K562 (cell line): ENCODE results near the gene OR6Y1. TPM values are rescaled to one million over a fixed set of nuclear protein-coding genes. Genes with fewer than 3 reads are reported as not detected.

ENCODE experiments used
- ATAC-seq: fragments of 200-7000 bp; cut with Tn5 transposase; 3 replicates; pipeline ENCODE4 v1.9.1; 2020; ENCODE audit warnings: moderate library complexity
- BruUV-seq: library from RNA; stranded (reverse); fragments of 400-500 nt; replicated peaks from 2 replicates; lab custom pipeline; 2021; lab: Mats Ljungman, UMichigan
- CTCF ChIA-PET: fragments of 300-600 bp; formaldehyde crosslinking; extraction: SDS; loops from one replicate; lab custom pipeline; 2021; ENCODE audit warnings: low intra/inter-chr PET ratio; lab: Yijun Ruan, JAX
- POLR2A ChIA-PET: fragments of 300-600, 350-650 bp; sonication (Branson Sonifier 250); formaldehyde crosslinking; extraction: SDS; loops from one replicate; lab custom pipeline; 2021; ENCODE audit warnings: antibody characterized with exemption, inconsistent platforms; lab: Yijun Ruan, JAX
- DNase-seq, 4 experiments: peaks; one replicate each; pipeline versions ENCODE4 v3.0.0 to v3.0.0-alpha.2; 2011 to 2018; ENCODE audit warnings: low spot score in 3 of 4, mixed read lengths in 3 of 4; ENCODE audit errors: extremely low read depth in 1 of 4
- FAIRE-seq: peaks from 2 replicates; lab custom pipeline; 2011; peaks lifted over from hg19 to GRCh38; lab: Jason Lieb, UNC
- H2AFZ ChIP-seq: 2 replicates; pipeline ENCODE4 v1.6.0; 2011; ENCODE audit warnings: low read depth, low read length, control low read depth, inconsistent platforms
- H3K27ac ChIP-seq: fragments of 200-600 bp; 3 replicates; pipeline ENCODE4 v1.8.0; 2011; ENCODE audit warnings: low read depth, mild to moderate bottlenecking, control low read depth, inconsistent platforms, low read length, moderate library complexity, mixed read lengths; ENCODE audit errors: extremely low read depth
- H3K27me3 ChIP-seq, 2 experiments: fragments of 300-600 bp in 1 of 2; 2 replicates in 1 of 2; 3 replicates in 1 of 2; pipeline versions ENCODE4 v1.6.0 to v1.8.0; 2011; ENCODE audit warnings: inconsistent platforms in 2 of 2, low read length in 2 of 2, mild to moderate bottlenecking in 1 of 2, mixed read lengths in 1 of 2, moderate library complexity in 1 of 2; ENCODE audit not compliant: control insufficient read depth in 2 of 2, insufficient read depth in 2 of 2
- H3K36me3 ChIP-seq: fragments of 300-600 bp; 3 replicates; pipeline ENCODE4 v1.8.0; 2011; ENCODE audit warnings: mild to moderate bottlenecking, low read length, inconsistent platforms; ENCODE audit not compliant: control insufficient read depth, insufficient read depth
- H3K4me1 ChIP-seq, 2 experiments: fragments of 200-600 bp in 1 of 2; replicated peaks in 1 of 2; 2 replicates in 1 of 2; 3 replicates in 1 of 2; pipeline versions ENCODE4 v1.5.1 to v1.8.0; 2011; ENCODE audit warnings: inconsistent platforms in 2 of 2, low read length in 2 of 2, mild to moderate bottlenecking in 1 of 2, mixed read lengths in 1 of 2, moderate library complexity in 1 of 2; ENCODE audit not compliant: control insufficient read depth in 2 of 2, insufficient read depth in 2 of 2
- H3K4me2 ChIP-seq: 2 replicates; pipeline ENCODE4 v1.6.1; 2011; ENCODE audit warnings: low read length, control low read depth, inconsistent platforms, mixed read lengths; ENCODE audit not compliant: insufficient read depth
- H3K4me3 ChIP-seq: fragments of 200-600 bp; sonication (generic), shearing (Covaris generic); 2 replicates; pipeline ENCODE4 v1.5.1; 2016; ENCODE audit warnings: control low read depth, inconsistent platforms
- H3K79me2 ChIP-seq: fragments of 200-600 bp; 3 replicates; pipeline ENCODE4 v1.8.0; 2011; ENCODE audit warnings: low read length, inconsistent platforms; ENCODE audit not compliant: control insufficient read depth, insufficient read depth
- H3K9ac ChIP-seq, 2 experiments: 2 replicates each; pipeline versions ENCODE4 v1.6.0 to v1.6.1; 2011; ENCODE audit warnings: low read depth in 2 of 2, low read length in 2 of 2, control low read depth in 1 of 2, inconsistent platforms in 1 of 2, mild to moderate bottlenecking in 1 of 2, mixed read lengths in 1 of 2; ENCODE audit not compliant: insufficient read depth in 1 of 2
- H3K9me1 ChIP-seq: one replicate; pipeline ENCODE4 v1.6.0; 2011; ENCODE audit warnings: inconsistent platforms, mild to moderate bottlenecking, low read length, moderate library complexity; ENCODE audit not compliant: control insufficient read depth, insufficient read depth
- H3K9me3 ChIP-seq: replicated peaks from 2 replicates; pipeline ENCODE4 v1.5.1; 2011; ENCODE audit warnings: low read depth, low read length, inconsistent platforms; ENCODE audit not compliant: control insufficient read depth, insufficient read depth
- H4K20me1 ChIP-seq: replicated peaks from 2 replicates; pipeline ENCODE4 v1.6.1; 2011; ENCODE audit warnings: low read length, inconsistent platforms, mixed read lengths; ENCODE audit not compliant: control insufficient read depth, insufficient read depth
- CHD2 ChIP-seq: IDR thresholded peaks from 2 replicates; pipeline ENCODE4 v1.6.1; 2011; ENCODE audit warnings: low read depth, low read length
- ELF2 ChIP-seq: fragments of 250-450 bp; sonication (Bioruptor Pico); IDR thresholded peaks from 2 replicates; pipeline ENCODE4 v1.5.0; 2021; ENCODE audit warnings: mild to moderate bottlenecking
- KLF6 ChIP-seq: fragments of 250-450 bp; sonication (Bioruptor Pico); IDR thresholded peaks from 2 replicates; pipeline ENCODE4 v1.4.0; 2020; ENCODE audit warnings: mild to moderate bottlenecking, moderate library complexity, borderline replicate concordance
- PRPF4 ChIP-seq: fragments of 200-400 bp; formaldehyde crosslinking; IDR thresholded peaks from one replicate; pipeline ENCODE4 v1.6.1; 2017; ENCODE audit warnings: low read length, low read depth, mild to moderate bottlenecking; ENCODE audit not compliant: insufficient read depth, poor library complexity, severe bottlenecking
- SIX5 ChIP-seq, 2 experiments: IDR thresholded peaks; 2 replicates each; pipeline ENCODE4 v1.6.1; 2011; ENCODE audit warnings: low read length in 2 of 2, borderline replicate concordance in 1 of 2, low read depth in 1 of 2, mild to moderate bottlenecking in 1 of 2, moderate library complexity in 1 of 2; ENCODE audit not compliant: insufficient read depth in 1 of 2
- ZNF695 ChIP-seq: fragments of 450-650 bp; formaldehyde crosslinking; IDR thresholded peaks from 2 replicates; pipeline ENCODE4 v1.4.0; 2020; ENCODE audit warnings: mild to moderate bottlenecking, moderate library complexity
- WGBS: fragments of 100-300 bp; shearing (Covaris generic); methylation state at CpG from one replicate; pipeline ENCODE4 v1.1.6; 2016; ENCODE audit warnings: low coverage, mixed read lengths; ENCODE audit not compliant: insufficient coverage; ENCODE audit errors: missing lambda C conversion rate; 5-methylcytosine and 5-hydroxymethylcytosine counted together
- in situ Hi-C: fragments of 300-500 bp; cut with MboI; formaldehyde crosslinking; loops from 4 replicates; pipeline ENCODE4 v1.15.0; 2018; ENCODE audit warnings: inconsistent platforms, mixed read lengths
- intact Hi-C: fragments of 100-400 bp; cut with micrococcal nuclease; formaldehyde crosslinking; loops from 2 replicates; pipeline ENCODE4 v1.14.2; 2022
- polyA plus RNA-seq, 8 experiments: library from polyadenylated mRNA; depleted of rRNA in 4 of 8; stranded (reverse) in 5 of 8; unstranded in 3 of 8; fragments of >200 nt; fragmentation: Nextera tagmentation in 2 of 8; fragmentation: Illumina TruSeq in 1 of 8; extraction: Ambion mirVana in 2 of 8; extraction: Trizol in 1 of 8; gene quantifications; 2 replicates each; pipeline versions ENCODE4 v1.2.1 to v1.2.3, GENCODE V29; 2011 to 2014; ENCODE audit warnings: inconsistent platforms in 1 of 8, missing spikeins in 1 of 8
- total RNA-seq, 7 experiments: library from RNA; depleted of rRNA in 6 of 7; stranded (reverse); fragments of >200 nt in 6 of 7; fragmentation: Illumina TruSeq in 2 of 7; extraction: Trizol in 2 of 7; gene quantifications; 2 replicates each; pipeline versions ENCODE4 v1.2.1 to v1.2.3, GENCODE V29; 2011 to 2021; ENCODE audit warnings: low replicate concordance in 1 of 7
- TF ChIP-seq, protein P1 (sequence below): fragments of 450-650 bp; IDR thresholded peaks from 2 replicates; pipeline ENCODE4 v1.6.1; 2018; ENCODE audit not compliant: partially characterized antibody
- TF ChIP-seq, protein P2 (sequence below): fragments of 450-650 bp; formaldehyde crosslinking; IDR thresholded peaks from 2 replicates; pipeline ENCODE4 v1.4.0; 2020; ENCODE audit warnings: mild to moderate bottlenecking, moderate library complexity
- TF ChIP-seq, protein P3 (sequence below): IDR thresholded peaks from 2 replicates; pipeline ENCODE4 v1.6.1; 2011; ENCODE audit not compliant: insufficient read length; ENCODE audit errors: extremely low read depth

OR6Y1 gene
- total and polyA plus RNA-seq, 9 of the 15 experiments (the other 6 are each of a cell fraction or from before 2014, with no cell fraction given): not detected

DNA sequence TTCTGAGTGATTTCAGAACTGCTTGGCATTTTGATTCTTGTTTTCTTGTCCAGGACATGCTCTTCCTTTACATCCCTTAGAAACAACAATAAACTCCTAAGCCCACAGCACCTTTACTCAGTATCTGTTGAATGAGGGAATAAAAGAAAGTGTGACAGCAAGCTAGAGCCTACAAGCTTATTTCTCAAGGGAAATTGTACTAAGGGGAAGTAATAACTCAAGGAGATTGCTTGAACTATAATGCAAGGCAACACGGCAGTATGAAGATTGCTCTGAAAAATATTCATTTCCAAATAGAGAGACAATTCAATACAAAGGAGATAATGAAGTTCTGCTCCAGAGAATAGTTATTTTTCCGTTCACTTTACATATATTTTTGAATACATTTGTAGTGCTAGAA is 9.6 kb upstream of the OR6Y1 start (continued):
- TF ChIP-seq PRPF4: no peak

DNA sequence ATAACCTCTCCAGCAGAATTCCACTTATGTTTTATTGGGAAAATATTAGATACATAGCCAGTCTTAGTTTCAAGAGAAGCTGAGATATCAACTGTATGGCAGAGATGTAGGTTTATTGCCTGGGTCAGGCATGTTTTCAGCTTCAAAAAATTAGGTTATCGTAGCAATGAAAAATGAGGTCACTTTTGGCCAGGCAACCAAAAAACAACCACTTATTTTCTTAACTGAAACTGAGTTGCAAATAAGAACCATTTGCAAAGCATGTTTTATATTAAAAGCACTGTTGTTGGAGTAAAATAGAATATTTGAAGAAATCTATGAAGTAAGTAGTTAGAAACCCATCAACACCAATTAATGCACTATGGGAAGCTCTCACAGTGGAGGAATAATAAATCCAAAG is 5.5 kb upstream of the OR6Y1 start:
- no peaks in the 10 kb centered on the region for H3K9me3 ChIP-seq
- H3K9ac ChIP-seq: no peak overlapping the region
- no peak overlapping the region for H3K27ac ChIP-seq
- no peaks in the 10 kb centered on the region for H3K79me2 ChIP-seq
- H2AFZ ChIP-seq: no peak overlapping the region
- no peaks in the 10 kb centered on the region for H3K4me1 ChIP-seq
- ATAC-seq (no peak), FAIRE-seq (no peak), DNase-seq (no peak)
- H4K20me1 ChIP-seq: no peaks in the 10 kb centered on the region
- no peak overlapping the region for H3K4me3 ChIP-seq
- intact Hi-C loops: no loop called here
- H3K36me3 ChIP-seq: no peaks in the 10 kb centered on the region
- ChIA-PET CTCF (no interaction called here), POLR2A (no interaction called here)
- in situ Hi-C loops: no loop called here
- no peaks in the 10 kb centered on the region; a peak in 1 of 5 replicates for H3K27me3 ChIP-seq
- H3K4me2 ChIP-seq: no peak overlapping the region
- BruUV-seq: no TSS peak
- WGBS: 6% methylated on average over 1 of the region's 1 CpG
- no peaks in the 10 kb centered on the region for H3K9me1 ChIP-seq
- no peak for TF ChIP-seq ZNF695 (CRISPR knock-in tag)
- TF ChIP-seq, protein P1, sequence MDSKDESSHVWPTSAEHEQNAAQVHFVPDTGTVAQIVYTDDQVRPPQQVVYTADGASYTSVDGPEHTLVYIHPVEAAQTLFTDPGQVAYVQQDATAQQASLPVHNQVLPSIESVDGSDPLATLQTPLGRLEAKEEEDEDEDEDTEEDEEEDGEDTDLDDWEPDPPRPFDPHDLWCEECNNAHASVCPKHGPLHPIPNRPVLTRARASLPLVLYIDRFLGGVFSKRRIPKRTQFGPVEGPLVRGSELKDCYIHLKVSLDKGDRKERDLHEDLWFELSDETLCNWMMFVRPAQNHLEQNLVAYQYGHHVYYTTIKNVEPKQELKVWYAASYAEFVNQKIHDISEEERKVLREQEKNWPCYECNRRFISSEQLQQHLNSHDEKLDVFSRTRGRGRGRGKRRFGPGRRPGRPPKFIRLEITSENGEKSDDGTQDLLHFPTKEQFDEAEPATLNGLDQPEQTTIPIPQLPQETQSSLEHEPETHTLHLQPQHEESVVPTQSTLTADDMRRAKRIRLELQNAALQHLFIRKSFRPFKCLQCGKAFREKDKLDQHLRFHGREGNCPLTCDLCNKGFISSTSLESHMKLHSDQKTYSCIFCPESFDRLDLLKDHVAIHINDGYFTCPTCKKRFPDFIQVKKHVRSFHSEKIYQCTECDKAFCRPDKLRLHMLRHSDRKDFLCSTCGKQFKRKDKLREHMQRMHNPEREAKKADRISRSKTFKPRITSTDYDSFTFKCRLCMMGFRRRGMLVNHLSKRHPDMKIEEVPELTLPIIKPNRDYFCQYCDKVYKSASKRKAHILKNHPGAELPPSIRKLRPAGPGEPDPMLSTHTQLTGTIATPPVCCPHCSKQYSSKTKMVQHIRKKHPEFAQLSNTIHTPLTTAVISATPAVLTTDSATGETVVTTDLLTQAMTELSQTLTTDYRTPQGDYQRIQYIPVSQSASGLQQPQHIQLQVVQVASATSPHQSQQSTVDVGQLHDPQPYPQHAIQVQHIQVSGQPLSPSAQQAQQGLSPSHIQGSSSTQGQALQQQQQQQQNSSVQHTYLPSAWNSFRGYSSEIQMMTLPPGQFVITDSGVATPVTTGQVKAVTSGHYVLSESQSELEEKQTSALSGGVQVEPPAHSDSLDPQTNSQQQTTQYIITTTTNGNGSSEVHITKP: no peak
- TF ChIP-seq ELF2 (CRISPR knock-in tag): no peak
- TF ChIP-seq, protein P2, sequence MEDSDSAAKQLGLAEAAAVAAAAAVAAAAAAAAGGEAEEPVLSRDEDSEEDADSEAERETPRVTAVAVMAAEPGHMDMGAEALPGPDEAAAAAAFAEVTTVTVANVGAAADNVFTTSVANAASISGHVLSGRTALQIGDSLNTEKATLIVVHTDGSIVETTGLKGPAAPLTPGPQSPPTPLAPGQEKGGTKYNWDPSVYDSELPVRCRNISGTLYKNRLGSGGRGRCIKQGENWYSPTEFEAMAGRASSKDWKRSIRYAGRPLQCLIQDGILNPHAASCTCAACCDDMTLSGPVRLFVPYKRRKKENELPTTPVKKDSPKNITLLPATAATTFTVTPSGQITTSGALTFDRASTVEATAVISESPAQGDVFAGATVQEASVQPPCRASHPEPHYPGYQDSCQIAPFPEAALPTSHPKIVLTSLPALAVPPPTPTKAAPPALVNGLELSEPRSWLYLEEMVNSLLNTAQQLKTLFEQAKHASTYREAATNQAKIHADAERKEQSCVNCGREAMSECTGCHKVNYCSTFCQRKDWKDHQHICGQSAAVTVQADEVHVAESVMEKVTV (CRISPR knock-in tag): no peak
- no peak for TF ChIP-seq SIX5 (IDR thresholded peaks at IDR 0.05; ENCODE audit: borderline replicate concordance in 1 of 2, insufficient read depth in 1 of 2, low read depth in 1 of 2, low read length in 2 of 2)
- TF ChIP-seq CHD2: no peak
- TF ChIP-seq, protein P3, sequence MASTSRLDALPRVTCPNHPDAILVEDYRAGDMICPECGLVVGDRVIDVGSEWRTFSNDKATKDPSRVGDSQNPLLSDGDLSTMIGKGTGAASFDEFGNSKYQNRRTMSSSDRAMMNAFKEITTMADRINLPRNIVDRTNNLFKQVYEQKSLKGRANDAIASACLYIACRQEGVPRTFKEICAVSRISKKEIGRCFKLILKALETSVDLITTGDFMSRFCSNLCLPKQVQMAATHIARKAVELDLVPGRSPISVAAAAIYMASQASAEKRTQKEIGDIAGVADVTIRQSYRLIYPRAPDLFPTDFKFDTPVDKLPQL: no peak
- no peak for TF ChIP-seq KLF6 (CRISPR knock-in tag)
